IMR-90 (cell line): ENCODE data around the gene ZNF426.
"Not testable (repeated sequence)": the region's sequence is repeated elsewhere in the genome, so short reads cannot be mapped to it uniquely, and the experiment has no call there.

Experiments
- CEBPB ChIP-seq: IDR thresholded peaks from 2 replicates; pipeline ENCODE4 v1.6.1; 2012; ENCODE audit warnings: low read depth, low read length, improper control_type of control experiment
- CTCF ChIP-seq: conservative IDR thresholded peaks from 2 replicates; pipeline ENCODE4 v1.5.1; 2012; ENCODE audit warnings: mild to moderate bottlenecking, low read depth, low read length, improper control_type of control experiment
- MAZ ChIP-seq: IDR thresholded peaks from 2 replicates; pipeline ENCODE4 v1.6.1; 2012; ENCODE audit warnings: low read depth, mild to moderate bottlenecking, low read length, improper control_type of control experiment, moderate library complexity, borderline replicate concordance
- POLR2A ChIP-seq: IDR thresholded peaks from 2 replicates; pipeline ENCODE4 v1.6.1; 2012; ENCODE audit warnings: mild to moderate bottlenecking, low read depth, low read length
- SMC3 ChIP-seq: fragments of 150-350 bp; IDR thresholded peaks from 2 replicates; pipeline ENCODE4 v1.6.1; 2016; ENCODE audit warnings: low read depth, mild to moderate bottlenecking, antibody characterized with exemption, low read length, moderate library complexity

- TF ChIP-seq CTCF, POLR2A, CEBPB, SMC3, MAZ: not testable (repeated sequence)
These were observed 43.8 kb upstream of the ZNF426 start for GRCh38 chr19:9582081-9582725.
